Common myeloid progenitor, CD34-positive (primary cell): ENCODE data around the gene DIRAS1.

Experiments
- CTCF ChIA-PET: fragments of 350-600 bp; sonication (Branson Sonifier 250); formaldehyde crosslinking; loops from one replicate; lab custom pipeline; 2021; ENCODE audit warnings: antibody characterized with exemption; lab: Charles Lee
- POLR2A ChIA-PET: fragments of 350-600 bp; sonication (Branson Sonifier 250); formaldehyde crosslinking; loops from one replicate; lab custom pipeline; 2021; ENCODE audit warnings: antibody characterized with exemption; lab: Charles Lee
- DNase-seq, 3 donors: peaks; one replicate each; pipeline versions ENCODE4 v3.0.0 to v3.0.0-alpha.2; 2013
- H3K27ac ChIP-seq, 2 experiments: 1 replicate in 1 of 2; 2 replicates in 1 of 2; pipeline ENCODE4 v1.7.0; 2013; ENCODE audit warnings: inconsistent platforms in 2 of 2, low read length in 2 of 2, mild to moderate bottlenecking in 2 of 2, low read depth in 1 of 2, moderate library complexity in 1 of 2; ENCODE audit not compliant: severe bottlenecking in 2 of 2, insufficient read depth in 1 of 2, poor library complexity in 1 of 2
- H3K27me3 ChIP-seq, 5 experiments: replicated peaks in 2 of 5; 1 replicate in 3 of 5; 2 replicates in 2 of 5; pipeline versions ENCODE4 v1.6.1 to v1.7.0; 2013; ENCODE audit warnings: low read length in 4 of 5, mild to moderate bottlenecking in 2 of 5, moderate library complexity in 2 of 5, inconsistent platforms in 1 of 5; ENCODE audit not compliant: insufficient read depth in 5 of 5, control insufficient read depth in 4 of 5
- H3K36me3 ChIP-seq, 4 experiments: 1 replicate in 2 of 4; 2 replicates in 2 of 4; pipeline versions ENCODE4 v1.6.1 to v1.7.0; 2013; ENCODE audit warnings: low read length in 3 of 4, control low read depth in 1 of 4, mild to moderate bottlenecking in 1 of 4; ENCODE audit not compliant: control insufficient read depth in 4 of 4, insufficient read depth in 4 of 4
- H3K4me1 ChIP-seq, 4 experiments: 1 replicate in 3 of 4; 2 replicates in 1 of 4; pipeline versions ENCODE4 v1.6.1 to v1.7.1; 2013; ENCODE audit warnings: low read length in 3 of 4, mild to moderate bottlenecking in 3 of 4, control low read depth in 1 of 4, inconsistent platforms in 1 of 4, moderate library complexity in 1 of 4; ENCODE audit not compliant: control insufficient read depth in 4 of 4, insufficient read depth in 4 of 4; ENCODE audit errors: control extremely low read depth in 1 of 4
- H3K4me3 ChIP-seq, 7 experiments: 1 replicate in 4 of 7; 2 replicates in 3 of 7; pipeline versions ENCODE4 v1.5.1 to v1.7.0; 2013; ENCODE audit warnings: mild to moderate bottlenecking in 7 of 7, low read length in 6 of 7, moderate library complexity in 6 of 7, inconsistent platforms in 2 of 7, low read depth in 2 of 7, control low read depth in 1 of 7; ENCODE audit not compliant: insufficient read depth in 4 of 7, control insufficient read depth in 1 of 7; ENCODE audit errors: extremely low read depth in 1 of 7
- H3K9me3 ChIP-seq, 5 experiments: 1 replicate in 4 of 5; 2 replicates in 1 of 5; pipeline versions ENCODE4 v1.6.1 to v1.7.1; 2013; ENCODE audit warnings: low read length in 4 of 5, mild to moderate bottlenecking in 2 of 5, inconsistent platforms in 1 of 5, low read depth in 1 of 5, moderate library complexity in 1 of 5; ENCODE audit not compliant: control insufficient read depth in 4 of 5, insufficient read depth in 2 of 5; ENCODE audit errors: control extremely low read depth in 1 of 5
- WGBS: methylation state at CpG from one replicate; pipeline ENCODE4 v1.1.5; 2013; ENCODE audit not compliant: insufficient coverage; 5-methylcytosine and 5-hydroxymethylcytosine counted together

The DIRAS1 gene

GRCh38 chr19:2734589-2735288 lies 13.6 kb upstream of the DIRAS1 start:
- Histone ChIP-seq H3K27ac (no peak overlapping the region), H3K4me3 (no peak overlapping the region), H3K4me1 (peaks cover 2 to 33% (median 20%) of the 10 kb centered on the region in 4 experiments), H3K27me3 (no peaks in the 10 kb centered on the region), H3K36me3 (peaks cover 9 to 65% (median 53%) of the 10 kb centered on the region in 4 experiments), H3K9me3 (peaks cover 0 to 6% (median 4%) of the 10 kb centered on the region in 5 experiments)
- ChIA-PET CTCF (interaction anchor here (1.0 kb wide), 2 partner anchors 14 to 89 kb away, joined by 3 read pairs; no protein-coding TSS in a partner anchor), POLR2A (no interaction called here)
- WGBS, result 96% methylated on average over 16 of the region's 26 CpGs
- no peak for DNase-seq

GRCh38 chr19:2733930-2734588 lies 12.9 kb upstream of the DIRAS1 start:
- WGBS, result 97% methylated on average over 29 of the region's 35 CpGs
- DNase-seq, result no peak
- CTCF ChIA-PET, result interaction anchor here (1.0 kb wide), 1 partner anchor 88 kb away, joined by 3 read pairs; no protein-coding TSS in a partner anchor
- Histone ChIP-seq H3K9me3 (peaks cover 0 to 6% (median 4%) of the 10 kb centered on the region in 5 experiments), H3K36me3 (peaks cover 9 to 65% (median 53%) of the 10 kb centered on the region in 4 experiments), H3K27me3 (no peaks in the 10 kb centered on the region), H3K4me3 (no peak overlapping the region), H3K4me1 (peaks cover 2 to 28% (median 16%) of the 10 kb centered on the region in 4 experiments), H3K27ac (no peak overlapping the region)
- POLR2A ChIA-PET, result no interaction called here

- no peaks in the 10 kb centered on the region for H3K27me3 ChIP-seq
- peaks cover 0 to 6% (median 4%) of the 10 kb centered on the region in 5 experiments for H3K9me3 ChIP-seq
- no peak for DNase-seq
- 94% methylated on average over 33 of the region's 38 CpGs for WGBS
- H3K4me3 ChIP-seq, result no peak overlapping the region
- H3K4me1 ChIP-seq, result peaks cover 0 to 27% (median 8%) of the 10 kb centered on the region in 4 experiments
- H3K36me3 ChIP-seq, result peaks cover 10 to 65% (median 53%) of the 10 kb centered on the region in 4 experiments
- ChIA-PET POLR2A (no interaction called here), CTCF (no interaction called here)
- no peak overlapping the region for H3K27ac ChIP-seq
These were observed 11.7 kb upstream of the DIRAS1 start for GRCh38 chr19:2732883-2733282.

GRCh38 chr19:2732157-2732725 lies 11.1 kb upstream of the DIRAS1 start:
- peaks cover 0 to 6% (median 4%) of the 10 kb centered on the region in 5 experiments for H3K9me3 ChIP-seq
- POLR2A ChIA-PET, result no interaction called here
- H3K27ac ChIP-seq, result no peak overlapping the region
- H3K36me3 ChIP-seq, result peaks cover 10 to 65% (median 52%) of the 10 kb centered on the region in 4 experiments
- H3K27me3 ChIP-seq, result no peaks in the 10 kb centered on the region
- H3K4me1 ChIP-seq, result peaks cover 0 to 24% (median 6%) of the 10 kb centered on the region in 4 experiments
- no peak for DNase-seq
- no peak overlapping the region for H3K4me3 ChIP-seq
- CTCF ChIA-PET, result interaction anchor here (0.9 kb wide), 1 partner anchor 140 kb away, joined by 3 read pairs; no protein-coding TSS in a partner anchor
- 96% methylated on average over 21 of the region's 33 CpGs for WGBS

GRCh38 chr19:2731181-2731995 lies 10.2 kb upstream of the DIRAS1 start:
- H3K36me3 ChIP-seq, result peaks cover 7 to 56% (median 44%) of the 10 kb centered on the region in 4 experiments
- H3K4me3 ChIP-seq, result no peak overlapping the region

GRCh38 chr19:2729943-2730818 lies 9.0 kb upstream of the DIRAS1 start:
- POLR2A ChIA-PET, result interaction anchor here (0.6 kb wide), 1 partner anchor 789 kb away, joined by 3 read pairs; no protein-coding TSS in a partner anchor
- no peaks in the 10 kb centered on the region for H3K9me3 ChIP-seq
- WGBS, result 98% methylated on average over 13 of the region's 26 CpGs
- CTCF ChIA-PET, result no interaction called here
- DNase-seq, result no peak
- no peaks in the 10 kb centered on the region for H3K27me3 ChIP-seq
- H3K27ac ChIP-seq, result no peak overlapping the region
- no peak overlapping the region for H3K4me3 ChIP-seq
- H3K36me3 ChIP-seq, result peaks cover 2 to 44% (median 32%) of the 10 kb centered on the region in 4 experiments
- H3K4me1 ChIP-seq, result peaks cover 0 to 18% (median 13%) of the 10 kb centered on the region in 4 experiments

More at GRCh38 chr19:2731181-2731995, 10.2 kb upstream of the DIRAS1 start:
- CTCF ChIA-PET, result interaction anchor here (0.7 to 0.9 kb wide), 2 partner anchors 8 to 141 kb away, joined by 3 read pairs; no protein-coding TSS in a partner anchor
- Histone ChIP-seq H3K4me1 (peaks cover 0 to 23% (median 12%) of the 10 kb centered on the region in 4 experiments), H3K27me3 (no peaks in the 10 kb centered on the region), H3K27ac (no peak overlapping the region), H3K9me3 (peaks cover 0 to 2% (median 1%) of the 10 kb centered on the region in 5 experiments)
- POLR2A ChIA-PET, result no interaction called here
- no peak for DNase-seq
- 94% methylated on average over 36 of the region's 41 CpGs for WGBS
